Myocyte (in vitro differentiated cells): ENCODE data around the gene MEFV. TPM values are rescaled to one million over a fixed set of nuclear protein-coding genes. Genes with fewer than 3 reads are reported as not detected.
"Not testable (repeated sequence)": the region's sequence is repeated elsewhere in the genome, so short reads cannot be mapped to it uniquely, and the experiment has no call there.

Source experiments
- DNase-seq: peaks from one replicate; pipeline ENCODE4 v3.0.0-alpha.2; 2012; ENCODE audit warnings: low read depth
- polyA plus RNA-seq: library from polyadenylated mRNA; unstranded; fragments of >200 nt; gene quantifications from one replicate; pipeline ENCODE4 v1.2.1, GENCODE V29; 2012; ENCODE audit warnings: missing spikeins
- total RNA-seq: library from RNA; depleted of rRNA; stranded (reverse); fragments of >200 nt; gene quantifications from 2 replicates; pipeline ENCODE4 v1.2.3, GENCODE V29; 2014

Gene MEFV, protein sequence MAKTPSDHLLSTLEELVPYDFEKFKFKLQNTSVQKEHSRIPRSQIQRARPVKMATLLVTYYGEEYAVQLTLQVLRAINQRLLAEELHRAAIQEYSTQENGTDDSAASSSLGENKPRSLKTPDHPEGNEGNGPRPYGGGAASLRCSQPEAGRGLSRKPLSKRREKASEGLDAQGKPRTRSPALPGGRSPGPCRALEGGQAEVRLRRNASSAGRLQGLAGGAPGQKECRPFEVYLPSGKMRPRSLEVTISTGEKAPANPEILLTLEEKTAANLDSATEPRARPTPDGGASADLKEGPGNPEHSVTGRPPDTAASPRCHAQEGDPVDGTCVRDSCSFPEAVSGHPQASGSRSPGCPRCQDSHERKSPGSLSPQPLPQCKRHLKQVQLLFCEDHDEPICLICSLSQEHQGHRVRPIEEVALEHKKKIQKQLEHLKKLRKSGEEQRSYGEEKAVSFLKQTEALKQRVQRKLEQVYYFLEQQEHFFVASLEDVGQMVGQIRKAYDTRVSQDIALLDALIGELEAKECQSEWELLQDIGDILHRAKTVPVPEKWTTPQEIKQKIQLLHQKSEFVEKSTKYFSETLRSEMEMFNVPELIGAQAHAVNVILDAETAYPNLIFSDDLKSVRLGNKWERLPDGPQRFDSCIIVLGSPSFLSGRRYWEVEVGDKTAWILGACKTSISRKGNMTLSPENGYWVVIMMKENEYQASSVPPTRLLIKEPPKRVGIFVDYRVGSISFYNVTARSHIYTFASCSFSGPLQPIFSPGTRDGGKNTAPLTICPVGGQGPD
- 0.37 and 0.99 TPM in 2 replicates for total RNA-seq
- polyA plus RNA-seq: 0.11 TPM

- peak; percentile 51 for DNase-seq
Measured at GRCh38 chr16:3256146-3256865, at the start of gene MEFV. MEFV (minus strand) TSS chr16:3256633; CDS start chr16:3256587, 46 bp downstream.

- no peak for DNase-seq
Measured at GRCh38 chr16:3306078-3306477, 49.6 kb upstream of the MEFV start.

GRCh38 chr16:3305109-3306068, 49.0 kb upstream of the MEFV start, which contains the start of the genes TIGD7 and ZNF75A:
TIGD7 (minus strand) TSS chr16:3305430; CDS start chr16:3300614, 4,816 bp downstream.
ZNF75A (plus strand) TSS chr16:3305497; CDS start chr16:3308429, 2,932 bp downstream.
- peak; percentile 89 for DNase-seq

GRCh38 chr16:3304370-3304769, 47.9 kb upstream of the MEFV start:
- DNase-seq: no peak

GRCh38 chr16:3295783-3296182, 39.4 kb upstream of the MEFV start:
- no peak for DNase-seq

- DNase-seq: no peak
Measured at GRCh38 chr16:3295209-3295608, 38.8 kb upstream of the MEFV start.

DNA sequence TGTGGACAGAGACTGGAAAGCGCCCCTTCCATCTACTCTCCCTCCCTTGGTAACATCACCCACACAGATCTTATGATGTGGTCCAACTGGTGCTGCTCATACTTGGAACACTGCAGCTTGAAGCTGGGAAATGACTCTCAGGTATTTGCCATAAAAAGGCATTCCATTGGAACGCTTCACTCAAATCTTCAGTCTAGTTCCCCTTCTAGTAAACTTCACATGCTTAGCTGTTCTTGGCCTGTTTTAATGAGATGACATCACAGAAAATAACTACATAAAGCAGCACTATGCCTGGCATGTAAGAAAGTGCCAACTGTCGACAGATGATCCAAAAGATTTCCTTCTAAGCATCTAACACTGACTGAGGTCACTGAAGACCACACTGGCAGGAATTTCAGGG, 36.2 kb upstream of the MEFV start:
- DNase-seq: peak; percentile 11

- DNase-seq: no peak
Measured at GRCh38 chr16:3289998-3290673, 33.7 kb upstream of the MEFV start.

GRCh38 chr16:3285131-3285530, 28.7 kb upstream of the MEFV start:
- no peak for DNase-seq

DNA sequence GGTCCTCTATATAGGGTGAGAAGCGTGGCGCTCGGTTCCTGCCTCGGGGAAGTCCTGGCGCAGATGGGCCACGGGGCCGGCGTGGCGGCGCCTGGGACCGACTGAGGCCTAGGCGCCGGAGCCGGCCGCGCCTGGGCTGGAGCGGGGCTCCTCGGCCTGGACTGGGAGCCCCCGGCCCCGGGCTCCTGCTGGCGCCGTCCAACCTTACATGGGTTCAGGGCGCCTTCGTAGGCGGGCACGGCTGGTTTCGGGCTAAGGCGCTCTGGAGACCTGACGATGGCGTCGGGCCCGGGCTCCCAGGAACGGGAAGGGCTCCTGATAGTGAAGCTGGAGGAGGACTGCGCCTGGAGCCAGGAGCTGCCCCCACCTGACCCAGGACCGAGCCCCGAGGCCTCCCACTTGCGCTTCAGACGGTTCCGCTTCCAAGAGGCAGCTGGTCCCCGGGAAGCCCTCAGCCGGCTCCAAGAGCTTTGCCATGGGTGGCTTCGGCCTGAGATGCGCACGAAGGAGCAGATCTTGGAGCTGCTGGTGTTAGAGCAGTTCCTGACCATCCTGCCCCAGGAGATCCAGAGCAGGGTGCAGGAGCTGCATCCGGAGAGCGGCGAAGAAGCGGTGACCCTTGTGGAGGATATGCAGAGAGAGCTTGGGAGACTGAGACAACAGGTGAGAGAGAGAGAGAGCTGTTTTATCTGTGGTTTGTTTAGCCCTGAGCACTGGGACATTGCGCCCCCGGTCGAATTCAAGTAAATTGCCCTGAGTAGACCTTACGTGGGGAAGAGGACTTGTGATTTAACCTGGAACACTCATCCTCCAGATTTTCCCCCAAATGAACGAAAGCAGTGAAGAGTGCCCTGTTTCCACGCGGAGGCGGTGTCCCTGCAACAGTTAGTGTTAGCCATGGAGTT, 27.4 kb upstream of the MEFV start:
- DNase-seq: no peak

- DNase-seq: peak; percentile 99
Measured at GRCh38 chr16:3282730-3283542, 26.5 kb upstream of the MEFV start, which contains the start of gene ZNF263. ZNF263 (plus strand) TSS chr16:3283491; CDS start chr16:3283819, 328 bp downstream.

DNA sequence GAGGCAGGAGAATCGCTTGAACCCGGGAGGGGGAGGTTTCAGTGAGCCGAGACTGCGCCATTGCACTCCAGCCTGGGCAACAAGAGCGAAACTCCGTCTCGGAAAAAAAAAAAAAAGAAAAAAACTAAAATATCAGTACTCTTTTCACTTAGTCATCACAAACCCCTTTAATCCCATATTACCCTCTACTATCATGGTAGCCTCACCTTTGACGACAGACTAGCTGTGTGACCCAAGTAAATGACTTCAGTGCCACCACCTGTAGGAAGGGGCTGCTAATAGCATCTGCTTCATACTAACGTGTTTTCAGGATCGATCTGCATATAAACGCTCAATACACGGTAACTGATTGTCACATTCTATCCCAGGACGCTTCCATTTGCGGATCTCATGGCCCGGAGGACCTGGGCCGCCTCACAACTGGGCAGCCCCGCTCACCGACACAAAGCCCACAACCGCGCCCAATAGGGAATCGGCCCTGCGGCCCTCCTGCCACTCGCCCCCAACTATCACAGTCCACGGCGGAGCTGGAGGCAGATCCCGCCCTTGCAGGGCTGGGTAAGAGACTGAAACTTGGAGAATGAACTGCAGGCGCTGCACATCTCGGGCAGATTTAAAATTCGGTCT, 25.8 kb upstream of the MEFV start:
- no peak for DNase-seq

- DNase-seq: no peak
Measured at GRCh38 chr16:3281222-3281820, 24.9 kb upstream of the MEFV start.

GRCh38 chr16:3276679-3277078, 20.2 kb upstream of the MEFV start:
- DNase-seq: no peak

DNA sequence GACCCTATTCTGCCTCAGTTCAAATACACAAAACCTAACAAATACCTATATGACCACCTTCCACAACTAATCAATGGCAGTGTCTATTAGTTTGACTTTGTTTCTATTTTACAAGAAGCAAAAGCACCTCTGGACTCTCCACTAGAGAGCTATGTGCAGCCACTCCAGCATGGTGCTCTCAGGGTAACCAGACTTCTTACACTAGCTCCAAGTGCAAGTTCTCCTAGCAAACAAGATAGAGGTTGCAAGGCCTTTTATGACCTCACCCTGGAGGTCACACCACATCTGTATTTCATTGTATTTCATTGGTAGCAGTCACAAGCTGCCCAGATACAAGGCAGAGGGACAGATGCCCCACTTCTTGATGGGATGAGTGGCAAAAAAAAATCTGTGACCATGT, 18.5 kb upstream of the MEFV start:
- no peak for DNase-seq

DNA sequence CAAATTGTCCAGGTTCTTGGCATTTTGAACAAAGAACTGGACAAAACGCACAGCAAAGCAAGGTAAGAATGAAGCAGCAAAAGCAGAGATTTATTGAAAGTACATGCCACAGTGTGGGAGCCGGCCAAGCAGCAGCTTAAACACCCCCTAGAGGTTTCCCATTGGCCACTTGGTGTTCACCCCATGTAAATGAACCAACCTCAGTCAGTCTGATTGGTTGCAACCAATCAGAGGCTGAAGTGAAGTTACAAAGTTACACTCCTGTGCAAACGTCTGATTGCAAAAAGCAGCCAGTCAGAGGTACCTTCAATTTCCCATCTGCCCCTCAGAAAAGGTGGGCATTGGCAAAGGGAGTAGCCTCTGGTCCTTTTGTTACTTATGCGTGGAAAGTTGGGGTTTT, 18.1 kb upstream of the MEFV start:
- no peak for DNase-seq

DNA sequence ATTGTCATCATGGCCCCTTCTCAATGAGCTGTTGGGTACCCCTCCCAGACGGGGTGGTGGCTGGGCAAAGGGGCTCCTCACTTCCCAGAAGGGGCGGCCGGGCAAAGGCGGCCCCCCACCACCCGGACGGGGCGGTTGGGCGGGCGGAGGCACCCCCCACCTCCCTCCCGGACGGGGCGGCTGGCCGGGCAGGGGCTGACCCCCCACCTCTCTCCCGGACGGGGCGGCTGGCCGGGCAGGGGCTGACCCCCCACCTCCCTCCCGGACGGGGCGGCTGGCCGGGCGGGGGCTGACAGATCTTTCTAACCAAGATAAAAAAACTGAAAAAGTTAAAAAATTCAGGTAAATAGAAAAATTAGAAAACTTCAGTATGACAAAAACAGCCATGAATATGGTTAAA, 14.8 kb upstream of the MEFV start:
- not testable (repeated sequence) for DNase-seq
